PC-3 (cell line): Measurements from ENCODE around the gene FOXK2.
"Not testable (repeated sequence)": the region's sequence is repeated elsewhere in the genome, so short reads cannot be mapped to it uniquely, and the experiment has no call there.

ENCODE experiments used
- CTCF ChIP-seq: fragments of 300-600 bp; sonication (generic); conservative IDR thresholded peaks from 2 replicates; pipeline ENCODE4 v1.5.1; 2017; ENCODE audit warnings: antibody characterized with exemption, low read depth, mild to moderate bottlenecking, low read length
- EZH2 ChIP-seq: fragments of 300-600 bp; sonication (generic); IDR thresholded peaks from one replicate; pipeline ENCODE4 v1.6.1; 2017; ENCODE audit warnings: antibody characterized with exemption, mild to moderate bottlenecking, low read length; ENCODE audit not compliant: unreplicated experiment
- EZH2phosphoT487 ChIP-seq: fragments of 300-600 bp; sonication (generic); IDR thresholded peaks from 2 replicates; pipeline ENCODE4 v1.6.1; 2018; ENCODE audit warnings: mild to moderate bottlenecking, antibody characterized with exemption, low read length, borderline replicate concordance

GRCh38 chr17:82511642-82512041 is 7.9 kb upstream of the FOXK2 start:
- TF ChIP-seq CTCF, EZH2phosphoT487, EZH2: not testable (repeated sequence)
